GM18868 (cell line): ENCODE measurements around the gene TK2.
"Not testable (repeated sequence)": the region's sequence is repeated elsewhere in the genome, so short reads cannot be mapped to it uniquely, and the experiment has no call there.

Experiments
- ATAC-seq: cut with Tn5 transposase; IDR thresholded peaks from one replicate; pipeline ENCODE4 v1.9.1; 2021; ENCODE audit warnings: mild to moderate bottlenecking, moderate library complexity; ENCODE audit not compliant: unreplicated experiment

The TK2 gene

DNA sequence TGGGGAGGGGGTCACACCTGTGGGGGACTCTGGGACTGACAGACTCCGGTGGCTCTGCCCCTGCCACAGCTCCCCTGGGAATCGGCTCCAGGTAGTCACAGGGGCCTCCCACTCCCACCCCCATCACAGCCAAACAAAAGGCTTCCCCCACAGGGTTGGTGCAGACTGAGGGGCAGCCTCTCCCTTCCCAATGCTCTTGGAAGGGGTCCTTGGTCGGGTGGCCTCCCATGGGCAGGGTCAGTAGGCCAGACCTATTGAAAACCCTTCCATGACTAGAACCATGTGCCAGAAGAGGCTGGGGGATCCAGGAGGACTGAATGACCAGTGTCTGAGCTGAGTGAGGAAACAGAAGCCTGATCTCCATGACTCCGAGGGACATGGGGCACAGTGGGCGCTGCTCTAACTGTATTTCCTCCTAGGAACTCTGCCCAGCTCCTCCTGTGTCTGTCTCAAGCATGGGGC, 28.6 kb downstream of the TK2 start:
- no peak for ATAC-seq

- ATAC-seq, result no peak
Observed at GRCh38 chr16:66520406-66521170, 29.3 kb downstream of the TK2 start.

- no peak for ATAC-seq
Observed at GRCh38 chr16:66519482-66520373, 30.2 kb downstream of the TK2 start.

DNA sequence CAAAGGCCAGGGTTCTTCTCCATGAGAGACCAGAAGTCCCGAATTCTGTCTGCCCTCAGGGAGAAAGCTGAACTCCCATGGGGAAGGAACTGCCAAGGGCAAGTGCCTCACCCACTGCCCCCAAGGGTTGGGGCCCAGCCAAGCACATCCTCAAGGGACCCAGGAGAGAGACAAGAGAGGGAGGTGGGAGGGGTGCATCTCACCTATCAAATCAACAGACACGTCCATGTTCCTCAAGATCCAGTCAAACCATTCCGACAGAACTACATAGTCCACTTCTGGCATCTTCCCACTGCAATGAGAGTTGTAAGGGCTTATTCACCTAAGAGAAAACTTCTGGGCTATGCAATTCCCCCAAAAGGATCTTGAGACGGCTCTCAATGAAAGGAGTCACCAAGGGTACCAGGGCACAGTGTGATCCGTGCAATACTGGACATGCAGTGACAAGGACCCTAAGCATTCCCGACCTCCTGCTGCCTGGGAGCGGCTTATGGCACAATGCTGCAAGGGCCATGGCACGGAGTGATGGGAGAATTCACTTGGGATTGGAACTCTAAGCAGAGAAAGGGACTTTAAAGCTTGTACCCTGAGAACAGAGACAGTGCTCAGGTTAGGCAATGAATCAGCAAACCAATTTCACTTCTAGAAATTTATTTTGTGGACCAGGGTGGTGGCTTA, 32.2 kb downstream of the TK2 start:
- ATAC-seq, result no peak

- ATAC-seq, result peak; percentile 98
Observed at GRCh38 chr16:66516808-66517585, 32.9 kb downstream of the TK2 start.

GRCh38 chr16:66516509-66516807, 33.5 kb downstream of the TK2 start:
- ATAC-seq, result no peak

DNA sequence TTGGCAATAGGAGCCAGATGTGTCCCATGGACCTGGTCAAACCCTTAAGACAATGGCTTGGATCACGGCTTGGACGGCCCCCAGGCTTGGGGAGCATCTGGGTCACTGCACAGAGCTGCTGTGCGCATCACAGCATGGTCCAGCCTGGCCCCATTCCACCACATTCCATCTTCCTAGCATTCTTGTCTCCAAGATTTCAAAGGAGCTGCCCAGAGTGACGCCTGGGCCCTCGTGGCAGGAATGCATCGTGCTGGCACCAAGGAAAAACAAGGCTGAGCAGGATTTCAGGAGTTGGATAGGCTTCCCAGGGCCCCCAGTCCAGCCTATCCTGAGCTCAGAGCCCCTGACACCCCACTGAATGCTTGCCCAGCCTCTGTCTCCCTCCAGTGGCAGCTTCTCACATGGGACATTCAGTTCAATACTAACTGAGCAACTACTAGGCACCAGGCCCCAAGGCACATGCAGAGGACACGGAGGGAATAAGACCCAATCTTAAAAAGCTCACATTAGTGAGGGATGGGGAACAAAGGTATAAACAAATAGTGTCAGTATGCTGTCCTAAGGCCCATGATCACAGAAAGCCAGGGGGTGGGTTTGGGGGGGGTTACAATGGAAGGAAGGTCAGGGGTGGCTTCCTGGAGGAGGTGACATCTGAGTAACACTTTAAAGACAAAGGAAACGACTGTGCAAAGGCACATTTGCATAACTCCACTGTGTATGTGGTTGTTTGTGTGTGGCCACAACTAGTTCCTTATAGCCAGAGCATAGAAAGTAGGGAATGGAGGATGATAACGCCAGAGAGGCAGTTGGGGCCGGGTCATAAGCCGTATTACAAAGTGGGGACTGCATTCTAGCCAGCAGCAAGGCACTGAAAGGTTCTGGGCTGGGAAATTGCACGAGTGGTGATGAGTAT, 34.1 kb downstream of the TK2 start:
- ATAC-seq, result no peak

DNA sequence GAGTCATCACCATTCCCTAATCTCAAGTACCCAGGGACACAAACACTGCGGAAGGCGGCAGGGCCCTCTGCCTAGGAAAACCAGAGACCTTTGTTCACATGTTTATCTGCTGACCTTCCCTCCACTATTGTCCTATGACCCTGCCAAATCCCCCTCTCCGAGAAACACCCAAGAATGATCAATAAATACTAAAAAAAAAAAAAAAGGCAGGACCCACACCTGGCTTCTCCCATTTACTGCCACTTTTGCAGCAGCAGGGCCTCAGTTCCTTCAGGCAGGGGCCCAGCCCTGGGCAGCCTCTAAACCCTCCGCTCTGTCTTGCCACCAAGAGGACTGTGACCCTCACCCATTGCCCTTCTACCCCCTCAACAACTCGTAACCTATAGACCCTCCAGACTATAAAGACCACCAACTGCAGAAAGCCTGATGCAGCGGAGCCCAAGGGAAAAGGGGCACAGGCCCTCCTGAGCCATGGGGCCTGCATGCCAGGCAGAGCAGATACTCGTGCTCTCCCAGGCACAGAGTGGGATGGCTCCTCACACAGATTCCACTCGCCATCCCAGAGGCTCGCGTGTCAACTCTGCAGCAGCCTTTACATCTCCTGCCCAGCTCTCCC, 34.8 kb downstream of the TK2 start:
- not testable (repeated sequence) for ATAC-seq

GRCh38 chr16:66514391-66514790, 35.5 kb downstream of the TK2 start:
- not testable (repeated sequence) for ATAC-seq

DNA sequence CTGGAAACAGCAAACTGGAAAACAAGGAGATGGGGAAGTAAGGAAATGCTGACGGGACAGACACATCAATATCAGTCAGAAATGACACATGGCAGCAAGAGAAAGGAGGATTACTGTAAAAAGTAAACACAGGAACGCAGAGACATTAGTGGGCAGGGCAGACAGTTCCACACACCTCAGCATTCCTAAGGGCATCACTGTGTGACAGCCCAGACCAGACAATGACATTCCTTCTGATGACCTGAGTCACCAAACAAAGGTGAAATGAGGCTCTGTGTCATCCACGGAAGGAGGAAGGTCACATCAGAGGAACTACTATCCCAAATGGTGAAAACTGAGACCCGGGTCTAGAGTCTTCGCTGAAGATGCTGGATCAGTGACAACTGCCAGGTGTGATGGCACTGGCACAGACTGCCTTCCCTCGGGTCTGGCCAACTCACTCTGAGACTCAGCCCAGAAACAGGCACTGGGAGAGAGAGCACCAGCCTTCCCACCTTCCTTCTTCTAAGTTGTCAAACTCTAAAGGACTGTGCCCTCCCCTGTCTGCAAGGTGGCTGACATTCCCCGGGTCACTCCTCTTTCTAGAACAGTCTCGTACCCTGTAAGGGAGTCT, 36.7 kb downstream of the TK2 start:
- ATAC-seq, result no peak

GRCh38 chr16:66512272-66513110, 37.4 kb downstream of the TK2 start:
- no peak for ATAC-seq

- ATAC-seq, result no peak
Observed at GRCh38 chr16:66511602-66512271, 38.2 kb downstream of the TK2 start.

DNA sequence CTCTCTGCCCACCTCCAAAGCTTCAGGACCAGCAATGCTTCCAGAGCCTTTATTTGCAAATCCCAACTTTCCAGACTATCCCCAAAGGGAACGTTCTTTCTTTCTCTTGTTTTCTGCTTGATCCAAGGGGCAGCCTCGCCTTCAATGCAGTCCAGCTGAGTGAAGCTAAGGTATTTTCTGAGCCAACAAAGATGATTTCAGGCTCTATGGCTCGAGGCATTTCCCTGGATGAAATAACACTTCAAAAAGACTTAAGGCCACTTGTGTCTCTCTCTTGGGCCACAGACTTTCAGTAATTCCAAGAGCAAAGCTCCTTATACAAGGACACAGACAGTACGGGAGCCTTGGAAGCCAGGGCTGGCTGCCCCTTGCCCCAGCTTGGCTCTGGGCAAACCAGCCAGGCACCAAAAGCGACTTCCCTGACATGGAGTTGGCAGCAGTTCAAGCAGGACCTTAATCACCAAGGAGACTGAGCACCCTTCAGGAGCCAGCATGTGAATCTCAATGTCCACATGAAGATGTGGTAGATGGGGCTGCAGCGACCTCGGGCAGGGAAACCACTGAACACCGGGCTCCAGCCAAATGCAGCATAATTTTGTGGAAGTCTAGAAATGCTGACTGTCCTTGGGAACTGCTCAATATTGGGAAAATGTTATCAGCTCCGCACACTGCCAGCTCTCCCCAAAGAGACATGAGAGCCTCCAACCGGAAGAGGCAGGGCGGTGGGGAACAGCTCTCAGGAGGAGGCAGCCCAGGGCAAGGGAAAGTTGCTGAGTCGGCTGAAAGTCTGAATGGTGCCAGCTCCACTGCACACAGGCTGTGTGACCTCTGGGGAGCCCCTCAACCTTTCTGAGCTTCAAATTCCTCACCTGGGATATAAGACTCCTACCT, 39.0 kb downstream of the TK2 start:
- ATAC-seq, result no peak

DNA sequence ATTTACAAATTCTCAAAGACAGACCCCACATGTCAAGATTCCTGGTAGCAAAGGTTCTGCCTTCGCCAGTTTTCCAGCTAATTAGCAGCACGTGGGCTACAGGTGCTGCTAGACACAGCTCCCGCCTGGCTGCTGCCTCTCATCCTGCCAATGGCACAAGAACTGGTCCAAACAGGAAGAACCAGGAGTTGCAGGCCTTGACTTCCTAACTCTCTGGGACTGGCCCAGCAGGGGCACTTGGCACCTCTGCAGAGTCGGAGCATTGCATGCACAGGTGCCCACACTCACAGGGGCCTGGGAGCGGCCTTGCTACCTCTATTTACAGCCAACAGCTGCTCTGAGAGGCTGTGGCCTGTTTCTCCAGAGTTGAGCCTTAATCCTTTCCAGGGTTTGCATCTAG, 39.6 kb downstream of the TK2 start:
- no peak for ATAC-seq

DNA sequence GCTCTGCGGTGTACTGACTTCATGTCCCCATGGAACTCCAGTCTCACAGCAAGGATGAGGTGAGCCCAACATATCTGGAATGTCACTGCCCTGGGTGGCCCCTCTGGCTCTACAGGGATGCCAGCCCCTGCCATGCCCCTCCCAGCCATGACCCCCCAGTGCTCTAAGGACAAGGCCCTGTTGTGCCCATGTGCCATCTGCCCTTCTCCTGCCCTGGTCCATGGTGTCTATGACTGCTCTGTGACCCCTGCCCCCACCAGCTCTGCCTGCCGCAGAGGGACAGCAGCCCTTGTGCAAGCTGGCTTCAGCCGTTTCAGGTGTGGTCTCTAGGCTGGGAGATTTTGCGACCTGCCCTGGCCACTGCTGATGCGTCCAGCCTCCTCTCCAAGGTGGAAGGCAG, 40.3 kb downstream of the TK2 start:
- ATAC-seq, result no peak

GRCh38 chr16:66508914-66509496, 40.9 kb downstream of the TK2 start:
- no peak for ATAC-seq
